ENCODE measurements around the gene ODAD2.
A peak's percentile ranks its signal among the peaks of the same experiment; 100 is the strongest.

The ODAD2 gene

GRCh38 chr10:27857616-27858015, 141.3 kb downstream of the ODAD2 start:
- peak; percentile 2 for DNase-seq (ENCODE audit: low read depth, low spot score)

- no peak for DNase-seq (ENCODE audit: low read depth, low spot score)
These were observed 154.7 kb downstream of the ODAD2 start for GRCh38 chr10:27844223-27844622.

- no peak for DNase-seq (ENCODE audit: low read depth, low spot score)
These were observed 160.0 kb downstream of the ODAD2 start for GRCh38 chr10:27838901-27839300.

GRCh38 chr10:27838361-27838760, 160.5 kb downstream of the ODAD2 start:
- peak; percentile 41 for DNase-seq (ENCODE audit: low read depth, low spot score)

GRCh38 chr10:27834476-27834875, 164.4 kb downstream of the ODAD2 start:
- DNase-seq (ENCODE audit: low read depth, low spot score) = no peak

- no peak for DNase-seq (ENCODE audit: low read depth, low spot score)
These were observed 165.1 kb downstream of the ODAD2 start for GRCh38 chr10:27833792-27834191.

GRCh38 chr10:27832826-27833225, 166.1 kb downstream of the ODAD2 start:
- DNase-seq (ENCODE audit: low read depth, low spot score) = no peak

- DNase-seq (ENCODE audit: low read depth, low spot score) = no peak
These were observed 172.5 kb downstream of the ODAD2 start for GRCh38 chr10:27826369-27826768.

- peak; percentile 36 for DNase-seq (ENCODE audit: low read depth, low spot score)
These were observed 176.6 kb downstream of the ODAD2 start for GRCh38 chr10:27822301-27822700.

GRCh38 chr10:27820637-27821036, 178.2 kb downstream of the ODAD2 start:
- DNase-seq (ENCODE audit: low read depth, low spot score) = no peak

GRCh38 chr10:27819781-27820531, 178.9 kb downstream of the ODAD2 start:
- DNase-seq (ENCODE audit: low read depth, low spot score) = peak; percentile 68

- DNase-seq (ENCODE audit: low read depth, low spot score) = no peak
These were observed 182.6 kb downstream of the ODAD2 start for GRCh38 chr10:27816320-27816719.

- DNase-seq (ENCODE audit: low read depth, low spot score) = no peak
These were observed 183.0 kb downstream of the ODAD2 start for GRCh38 chr10:27815846-27816245.

- no peak for DNase-seq (ENCODE audit: low read depth, low spot score)
These were observed 183.6 kb downstream of the ODAD2 start for GRCh38 chr10:27815261-27815660.

GRCh38 chr10:27805180-27805579, 193.7 kb downstream of the ODAD2 start:
- DNase-seq (ENCODE audit: low read depth, low spot score) = peak; percentile 11

- DNase-seq (ENCODE audit: low read depth, low spot score) = no peak
These were observed 194.7 kb downstream of the ODAD2 start for GRCh38 chr10:27804136-27804535.

GRCh38 chr10:27801171-27801785, 197.6 kb downstream of the ODAD2 start:
- no peak for DNase-seq (ENCODE audit: low read depth, low spot score)

GRCh38 chr10:27799046-27799445, 199.8 kb downstream of the ODAD2 start:
- DNase-seq (ENCODE audit: low read depth, low spot score) = no peak

- DNase-seq (ENCODE audit: low read depth, low spot score) = no peak
These were observed 204.7 kb downstream of the ODAD2 start for GRCh38 chr10:27794157-27794556.

GRCh38 chr10:27792216-27792615, 206.7 kb downstream of the ODAD2 start:
- peak; percentile 26 for DNase-seq (ENCODE audit: low read depth, low spot score)

GRCh38 chr10:27784272-27784671, 214.6 kb downstream of the ODAD2 start:
- no peak for DNase-seq (ENCODE audit: low read depth, low spot score)

- peak; percentile 53 for DNase-seq (ENCODE audit: low read depth, low spot score)
These were observed 215.2 kb downstream of the ODAD2 start for GRCh38 chr10:27783660-27784059.

- DNase-seq (ENCODE audit: low read depth, low spot score) = no peak
These were observed 219.3 kb downstream of the ODAD2 start for GRCh38 chr10:27779462-27780015.

All from astrocyte of the hippocampus (primary cell).